SHP77 (cell line): ENCODE results near the gene CDH22.

Experiments
- DNase-seq, 2 experiments: peaks; one replicate each; lab custom pipeline; 2025; lab: John Stamatoyannopoulos, UW

CDH22 gene

GRCh38 chr20:46324379-46324778, 16.1 kb upstream of the CDH22 start:
- DNase-seq, result no peak

DNA sequence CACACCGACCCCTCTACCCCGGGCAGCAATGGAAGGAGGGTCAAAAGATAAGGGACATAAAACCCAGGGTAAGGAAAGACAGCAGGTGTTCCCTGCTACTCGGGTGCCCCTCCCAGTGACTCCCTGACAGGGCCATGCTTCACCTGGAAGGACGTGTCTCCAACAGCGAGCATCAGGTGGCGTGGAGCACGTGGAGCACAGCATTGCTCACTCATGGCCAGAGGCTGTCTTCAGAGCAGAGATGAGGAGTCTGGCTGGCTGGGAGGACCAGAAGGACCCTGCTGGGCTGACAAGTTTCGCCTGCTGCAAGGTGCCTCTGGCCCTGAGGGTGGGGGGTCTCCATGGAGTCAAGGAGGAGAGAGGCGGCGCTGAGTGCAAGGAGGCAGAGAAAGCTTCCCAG, 15.3 kb upstream of the CDH22 start:
- DNase-seq, result no peak

DNA sequence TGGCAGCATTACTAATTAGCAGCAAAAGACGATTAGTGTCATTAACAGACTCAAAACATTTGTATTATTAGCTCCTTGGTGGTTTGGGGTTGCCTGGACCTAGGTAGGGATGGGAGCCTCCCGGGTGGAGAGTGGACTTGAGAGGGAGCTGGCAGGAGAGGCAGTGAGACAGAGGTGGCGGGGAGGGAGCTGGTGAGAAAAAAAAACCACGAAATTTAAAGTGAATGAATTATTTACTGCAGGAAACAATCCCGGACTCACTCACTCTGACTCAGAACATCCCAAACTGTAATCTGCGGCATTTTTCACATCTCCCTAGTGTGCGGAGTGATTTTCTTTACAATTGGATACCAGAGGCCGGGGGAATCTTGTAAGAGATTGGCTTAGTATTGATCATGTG, 14.3 kb upstream of the CDH22 start:
- no peak for DNase-seq

GRCh38 chr20:46317685-46318177, 9.4 kb upstream of the CDH22 start:
- DNase-seq, result no peak

- DNase-seq, result no peak
Observed at GRCh38 chr20:46316984-46317684, 8.8 kb upstream of the CDH22 start.

DNA sequence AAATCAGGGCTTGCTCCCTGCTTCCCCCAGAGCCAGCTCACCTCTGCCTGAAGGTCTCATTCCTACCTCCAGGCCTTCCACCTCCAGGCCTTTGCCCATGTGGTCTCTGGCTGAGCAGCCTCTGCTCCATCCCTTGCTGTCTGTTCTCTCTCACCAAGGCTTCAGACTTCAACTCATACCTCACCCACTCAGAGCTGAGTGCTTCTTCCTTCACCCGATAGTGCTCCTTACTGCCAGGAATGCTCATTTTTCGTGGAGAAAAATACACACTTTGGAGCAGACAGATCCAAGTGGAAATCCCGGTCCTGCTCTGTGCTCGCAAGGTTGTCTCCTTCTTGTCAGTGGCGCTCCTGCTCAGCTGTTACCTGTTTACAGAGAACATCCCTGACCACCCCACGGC, 7.0 kb upstream of the CDH22 start:
- no peak for DNase-seq

GRCh38 chr20:46312945-46313861, 4.9 kb upstream of the CDH22 start:
- DNase-seq, result no peak

- no peak for DNase-seq
Observed at GRCh38 chr20:46312075-46312944, 4.0 kb upstream of the CDH22 start.

DNA sequence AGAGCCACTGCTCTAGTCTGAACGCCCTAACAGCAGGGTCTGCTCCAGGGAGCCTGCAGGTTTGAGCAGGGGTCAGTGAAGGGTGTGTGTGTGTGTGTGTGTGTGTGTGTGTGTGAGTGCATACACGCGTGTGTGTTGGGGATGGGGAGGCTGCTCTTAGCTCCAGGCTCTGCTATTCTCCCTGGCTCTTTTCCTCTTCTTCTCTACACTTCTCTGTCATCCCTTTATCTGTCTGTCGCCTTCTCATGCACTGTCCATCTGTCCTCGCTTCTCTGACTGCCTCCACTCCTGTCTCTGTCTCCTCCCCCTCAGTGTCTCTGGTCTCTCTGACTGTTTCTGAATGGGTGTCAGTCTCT, 3.4 kb upstream of the CDH22 start:
- DNase-seq, result no peak

- DNase-seq, result no peak
Observed at GRCh38 chr20:46311039-46311650, 2.8 kb upstream of the CDH22 start.

DNA sequence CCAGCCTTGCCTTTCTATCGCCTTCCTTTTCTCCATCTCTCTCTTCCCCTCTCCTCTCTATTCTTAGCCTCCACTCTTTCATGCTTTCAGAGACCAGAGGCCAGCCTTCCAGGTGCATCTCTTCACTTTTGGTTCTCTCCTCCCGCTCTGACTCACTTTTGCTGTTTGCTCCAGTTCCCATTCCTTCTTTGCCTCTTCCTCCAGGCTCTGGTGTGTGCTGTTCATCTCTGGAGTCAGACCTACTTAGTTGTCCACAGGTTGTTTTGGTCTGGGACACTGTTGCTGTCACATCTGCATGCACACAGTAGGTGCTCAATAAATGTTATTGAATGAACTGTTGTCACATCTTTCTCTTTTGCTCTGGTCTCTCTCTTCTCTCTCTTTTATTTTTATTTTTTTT, 1.6 kb upstream of the CDH22 start:
- DNase-seq, result no peak

DNA sequence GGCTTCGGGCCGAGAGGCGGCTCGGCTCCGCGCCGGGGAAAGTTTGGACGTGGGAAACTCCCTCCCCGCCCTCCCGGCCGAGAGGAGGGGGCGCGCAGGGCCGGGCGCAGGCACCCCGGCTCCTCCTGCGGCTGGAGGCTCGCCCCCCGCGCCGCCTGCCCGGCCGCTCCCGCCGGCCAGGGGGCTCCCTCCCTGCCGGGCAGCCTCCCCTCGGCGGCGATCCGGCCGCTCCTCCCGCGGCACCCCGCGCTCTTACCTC, 370 bp downstream of the CDH22 start:
- no peak for DNase-seq

DNA sequence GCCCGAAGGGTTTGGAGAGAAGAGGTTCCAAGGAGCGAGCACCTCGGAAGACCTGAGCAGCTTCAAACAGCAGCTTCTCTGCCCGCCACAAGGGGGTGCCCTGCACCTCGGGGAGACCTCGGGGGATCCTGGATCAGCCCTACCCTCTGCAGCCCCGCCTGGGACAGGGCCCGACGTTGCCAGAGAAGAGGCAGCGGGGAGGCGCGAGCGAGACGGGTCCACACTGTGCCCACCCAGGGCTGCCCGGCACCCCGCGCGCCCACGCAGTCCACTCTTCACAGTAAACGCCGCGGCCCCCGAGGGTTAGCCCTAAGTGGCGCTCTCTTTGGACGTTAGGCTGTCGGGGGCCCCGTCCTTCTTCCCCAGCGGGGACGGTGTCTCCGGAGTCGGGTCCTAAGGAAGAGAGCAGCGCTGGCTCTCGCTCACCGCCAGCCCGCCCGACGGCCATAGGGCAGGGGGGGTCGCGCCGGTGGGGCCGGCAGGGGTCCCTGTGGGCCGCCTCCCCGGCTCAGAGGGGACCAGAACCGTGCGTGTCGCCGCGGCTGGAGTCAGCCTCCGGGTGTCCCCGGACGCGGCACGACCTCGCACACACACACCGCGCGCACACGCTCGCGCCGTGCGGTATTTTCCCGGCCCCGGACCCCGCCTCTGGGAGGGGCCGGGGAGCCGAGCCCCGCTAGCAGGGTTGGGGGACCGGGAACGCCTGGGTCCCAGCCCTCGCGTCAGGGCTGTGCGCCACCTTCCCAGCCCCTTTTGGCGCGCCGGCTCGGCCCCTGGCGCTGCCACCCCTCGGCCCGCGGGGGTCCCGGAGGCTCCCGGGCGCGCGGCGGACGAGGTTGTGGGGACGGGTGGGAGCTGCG, 929 bp downstream of the CDH22 start:
- peak in 1 of 2 experiments; percentile 19 for DNase-seq

- no peak for DNase-seq
Observed at GRCh38 chr20:46306743-46307138, 1.6 kb downstream of the CDH22 start.

DNA sequence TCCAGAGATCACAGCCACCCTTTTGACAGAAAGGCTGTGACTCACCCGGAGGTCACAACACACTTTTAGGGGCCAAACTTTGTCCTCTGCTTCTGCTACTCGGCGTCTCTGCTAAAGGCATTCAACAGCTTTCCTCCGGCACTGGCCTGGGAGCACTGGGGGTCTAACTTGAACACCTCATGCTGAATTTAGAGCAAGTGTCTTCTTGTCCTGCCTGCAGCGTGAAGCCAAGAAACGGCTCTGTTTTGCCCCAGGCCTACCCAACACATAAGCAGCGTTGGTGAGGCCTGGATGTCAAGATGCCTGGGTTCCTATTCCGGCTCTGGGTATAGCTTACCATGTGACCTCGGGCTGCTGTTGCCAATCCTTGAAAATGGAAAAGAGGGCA, 2.3 kb downstream of the CDH22 start:
- DNase-seq, result no peak

- no peak for DNase-seq
Observed at GRCh38 chr20:46305331-46305972, 2.8 kb downstream of the CDH22 start.

- DNase-seq, result no peak
Observed at GRCh38 chr20:46304852-46305251, 3.4 kb downstream of the CDH22 start.

DNA sequence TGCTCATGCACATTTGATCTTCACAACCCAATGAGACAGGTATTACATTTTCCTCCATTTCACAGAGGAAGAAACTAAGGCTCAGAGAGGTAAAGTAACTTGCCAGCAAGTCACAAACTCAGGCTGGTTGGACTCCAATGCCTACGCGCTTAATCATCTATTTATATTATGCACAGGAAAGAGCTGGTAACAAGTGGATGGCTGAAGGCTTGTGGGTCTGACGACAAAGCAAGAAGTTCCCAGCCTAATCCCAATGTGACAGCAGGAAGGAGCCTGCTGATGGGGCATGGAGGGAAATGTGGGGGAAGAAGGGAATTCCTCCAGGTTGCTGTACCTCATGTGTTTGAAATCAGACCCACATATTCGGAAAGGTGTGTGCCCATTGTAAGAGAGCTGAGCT, 3.9 kb downstream of the CDH22 start:
- no peak for DNase-seq

DNA sequence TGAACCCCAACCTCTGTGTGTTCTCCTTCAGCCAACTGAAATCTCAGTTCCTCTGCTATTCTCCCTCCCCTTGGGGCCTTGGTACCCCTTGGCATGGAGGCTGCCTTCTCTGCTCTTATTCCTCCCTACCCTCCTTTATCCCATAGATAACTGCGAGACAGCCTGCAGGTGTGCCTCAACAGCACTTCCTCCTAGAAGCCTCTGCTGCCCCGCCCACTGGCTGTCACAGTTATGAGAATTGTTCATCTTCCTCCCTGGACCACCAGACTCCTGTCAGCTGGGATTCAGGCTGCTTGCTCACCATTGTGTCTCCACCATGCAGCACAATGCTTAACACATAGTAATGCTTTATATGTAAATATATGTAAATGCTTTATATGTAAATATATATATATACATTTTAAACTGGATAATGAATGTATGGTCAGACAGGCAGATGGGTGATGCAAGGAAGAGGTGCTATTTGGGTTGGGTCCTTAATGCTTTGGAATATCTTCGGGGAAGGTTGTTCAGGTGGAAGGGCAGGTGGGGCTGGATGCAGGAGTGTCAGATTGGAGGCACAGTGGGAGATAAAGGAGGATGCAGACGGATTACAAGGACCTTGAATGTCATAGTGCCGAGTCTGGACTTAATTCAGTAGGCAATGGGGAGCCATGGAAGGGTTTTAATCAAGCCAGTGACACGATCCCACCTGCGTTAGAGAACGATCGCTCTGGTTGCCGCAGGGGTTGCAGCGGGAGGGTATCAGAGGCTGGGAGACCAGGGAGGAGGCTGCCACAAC, 4.9 kb downstream of the CDH22 start:
- DNase-seq, result no peak

DNA sequence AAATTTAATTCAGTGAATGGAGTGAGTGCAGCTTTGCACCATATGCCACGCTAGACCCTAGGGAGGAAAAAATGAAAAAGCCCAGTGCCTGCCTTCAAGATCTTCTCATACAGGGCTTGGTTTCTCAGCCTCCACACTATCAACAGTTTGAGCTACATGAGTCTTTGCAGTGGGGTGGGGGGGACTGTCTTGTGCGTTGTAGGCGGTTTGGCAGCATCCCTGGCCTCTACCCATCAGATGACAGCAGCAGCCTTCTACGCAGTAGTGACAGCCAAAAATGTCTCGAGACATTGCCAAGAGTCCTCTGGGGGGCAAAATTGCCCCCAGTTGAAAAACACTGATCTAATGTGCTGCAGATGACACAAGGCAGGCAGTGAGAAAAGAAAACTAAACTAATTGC, 6.2 kb downstream of the CDH22 start:
- DNase-seq, result no peak
